HepG2 (cell line): ENCODE measurements around the gene WIZ. TPM values are rescaled to one million over a fixed set of nuclear protein-coding genes. Genes with fewer than 3 reads are reported as not detected.
A peak's percentile ranks its signal among the peaks of the same experiment; 100 is the strongest.

ENCODE experiments used
- ATAC-seq: fragments of 200-7000 bp; cut with Tn5 transposase; 3 replicates; pipeline ENCODE4 v1.9.1; 2020; ENCODE audit warnings: mild to moderate bottlenecking, moderate library complexity
- BruUV-seq: library from RNA; stranded (reverse); fragments of 400-500 nt; replicated peaks from 2 replicates; lab custom pipeline; 2021; lab: Mats Ljungman, UMichigan
- CTCF ChIA-PET: fragments of 300-600 bp; formaldehyde crosslinking; extraction: SDS; loops from one replicate; lab custom pipeline; 2021; ENCODE audit warnings: low total read pairs, inconsistent platforms, low intra/inter-chr PET ratio; lab: Yijun Ruan, JAX
- POLR2A ChIA-PET: fragments of 350-600 bp; sonication (Branson Sonifier 250); formaldehyde crosslinking; loops from one replicate; lab custom pipeline; 2020; ENCODE audit warnings: antibody characterized with exemption, inconsistent platforms; lab: Yijun Ruan, JAX
- DNase-seq: peaks from one replicate; pipeline ENCODE4 v3.0.0-alpha.2; 2015; ENCODE audit warnings: low spot score
- FAIRE-seq: peaks from 3 replicates; lab custom pipeline; 2011; peaks lifted over from hg19 to GRCh38; lab: Jason Lieb, UNC
- H2AFZ ChIP-seq: one replicate; pipeline ENCODE4 v1.6.1; 2011; ENCODE audit warnings: low read length, inconsistent platforms
- H3K27ac ChIP-seq: fragments of 300-600 bp; 3 replicates; pipeline ENCODE4 v1.8.0; 2011; ENCODE audit warnings: mixed run types, mild to moderate bottlenecking, mixed read lengths, low read length, inconsistent platforms; ENCODE audit not compliant: insufficient read depth; ENCODE audit errors: extremely low read length
- H3K27me3 ChIP-seq, 2 experiments: fragments of 200-600 bp in 1 of 2; 2 replicates in 1 of 2; 3 replicates in 1 of 2; pipeline versions ENCODE4 v1.6.0 to v1.8.0; 2011; ENCODE audit warnings: low read length in 2 of 2, mild to moderate bottlenecking in 2 of 2, moderate library complexity in 2 of 2, inconsistent platforms in 1 of 2; ENCODE audit not compliant: insufficient read depth in 2 of 2, control insufficient read depth in 1 of 2
- H3K36me3 ChIP-seq, 2 experiments: fragments of 200-600 bp in 1 of 2; replicated peaks in 1 of 2; 2 replicates in 1 of 2; 3 replicates in 1 of 2; pipeline versions ENCODE4 v1.5.1 to v1.8.0; 2011; ENCODE audit warnings: low read length in 2 of 2, inconsistent platforms in 1 of 2; ENCODE audit not compliant: insufficient read depth in 2 of 2, control insufficient read depth in 1 of 2
- H3K4me1 ChIP-seq: 2 replicates; pipeline ENCODE4 v1.5.1; 2012; ENCODE audit warnings: low read length, inconsistent platforms; ENCODE audit not compliant: insufficient read depth
- H3K4me2 ChIP-seq: 2 replicates; pipeline ENCODE4 v1.6.0; 2011; ENCODE audit warnings: low read depth, low read length, inconsistent platforms
- H3K4me3 ChIP-seq, 3 experiments: fragments of 200-600 bp in 1 of 3; sonication (generic), shearing (Covaris generic) in 1 of 3; replicated peaks in 1 of 3; 2 replicates each; pipeline ENCODE4 v1.5.1; 2011 to 2016; ENCODE audit warnings: low read length in 3 of 3, inconsistent platforms in 2 of 3, low read depth in 2 of 3, mild to moderate bottlenecking in 2 of 3, control low read depth in 1 of 3, mixed read lengths in 1 of 3; ENCODE audit not compliant: insufficient read depth in 1 of 3
- H3K79me2 ChIP-seq: one replicate; pipeline ENCODE4 v1.6.1; 2011; ENCODE audit warnings: low read length, inconsistent platforms; ENCODE audit not compliant: insufficient read depth
- H3K9ac ChIP-seq: 2 replicates; pipeline ENCODE4 v1.6.0; 2011; ENCODE audit warnings: mild to moderate bottlenecking, low read depth, low read length, inconsistent platforms; ENCODE audit not compliant: insufficient read depth
- H3K9me3 ChIP-seq: 2 replicates; pipeline ENCODE4 v1.5.1; 2012; ENCODE audit warnings: mild to moderate bottlenecking, low read length
- H4K20me1 ChIP-seq: 2 replicates; pipeline ENCODE4 v1.6.0; 2011; ENCODE audit warnings: inconsistent platforms, mild to moderate bottlenecking, low read length, moderate library complexity; ENCODE audit not compliant: insufficient read depth
- ATF6 ChIP-seq: sonication (generic); formaldehyde crosslinking; conservative IDR thresholded peaks from 2 replicates; pipeline ENCODE4 v1.4.0; 2020; ENCODE audit warnings: missing genetic modification reagents
- FOXA3 ChIP-seq: IDR thresholded peaks from 2 replicates; pipeline ENCODE4 v1.6.1; 2016; ENCODE audit warnings: missing genetic modification reagents, missing compliant biosample characterization
- FOXP1 ChIP-seq, 2 experiments: fragments of 450-650 bp in 1 of 2; IDR thresholded peaks; 2 replicates each; pipeline ENCODE4 v1.6.1; 2017 to 2018; ENCODE audit warnings: antibody characterized with exemption in 1 of 2
- HDAC2 ChIP-seq: sonication (generic); formaldehyde crosslinking; IDR thresholded peaks from 2 replicates; pipeline ENCODE4 v1.4.0; 2020; ENCODE audit warnings: missing genetic modification reagents
- HMGXB3 ChIP-seq: sonication (generic); formaldehyde crosslinking; IDR thresholded peaks from 2 replicates; pipeline ENCODE4 v1.4.0; 2020; ENCODE audit warnings: missing genetic modification reagents, borderline replicate concordance
- RBAK ChIP-seq: sonication (generic); formaldehyde crosslinking; IDR thresholded peaks from 2 replicates; pipeline ENCODE4 v1.5.1; 2020; ENCODE audit warnings: mild to moderate bottlenecking, missing genetic modification reagents
- SCMH1 ChIP-seq: sonication (generic); formaldehyde crosslinking; IDR thresholded peaks from 2 replicates; pipeline ENCODE4 v1.9.0; 2021; ENCODE audit warnings: missing genetic modification reagents, mild to moderate bottlenecking, borderline replicate concordance
- ZIK1 ChIP-seq: sonication (generic); formaldehyde crosslinking; IDR thresholded peaks from 2 replicates; pipeline ENCODE4 v1.5.0; 2020; ENCODE audit warnings: mild to moderate bottlenecking, low read depth, missing genetic modification reagents, borderline replicate concordance
- ZNF775 ChIP-seq: sonication (generic); formaldehyde crosslinking; IDR thresholded peaks from 2 replicates; pipeline ENCODE4 v1.4.0; 2020; ENCODE audit warnings: missing genetic modification reagents, mild to moderate bottlenecking, moderate library complexity, borderline replicate concordance
- ZNF780A ChIP-seq: sonication (generic); formaldehyde crosslinking; IDR thresholded peaks from 2 replicates; pipeline ENCODE4 v1.8.0; 2022; ENCODE audit warnings: mild to moderate bottlenecking, missing genetic modification reagents, moderate library complexity
- WGBS: methylation state at CpG from one replicate; pipeline ENCODE4 v1.1.6; 2017; ENCODE audit warnings: low lambda C conversion rate; 5-methylcytosine and 5-hydroxymethylcytosine counted together
- in situ Hi-C: cut with HindIII; loops from 2 replicates; pipeline ENCODE4 v1.10.0; 2017; ENCODE audit warnings: low pct_unique_long_range_greater_than_20kb; ENCODE audit not compliant: extremely low pct_ligation_motif_present
- intact Hi-C: fragments of 100-400 bp; cut with micrococcal nuclease; formaldehyde crosslinking; loops from one replicate; pipeline ENCODE4 v1.10.0; 2022; ENCODE audit not compliant: unreplicated experiment
- polyA plus RNA-seq, 8 experiments: library from polyadenylated mRNA; depleted of rRNA in 3 of 8; stranded (reverse) in 7 of 8; unstranded in 1 of 8; fragments of >200 nt; fragmentation: Illumina TruSeq in 4 of 8; extraction: Trizol in 4 of 8; gene quantifications; 2 replicates each; pipeline versions ENCODE4 v1.2.1 to v1.2.3, GENCODE V29; 2011 to 2016; ENCODE audit warnings: low read depth in 4 of 8, missing spikeins in 1 of 8, mixed read lengths in 1 of 8; ENCODE audit not compliant: insufficient read depth in 1 of 8
- total RNA-seq, 5 experiments: library from RNA; depleted of rRNA; stranded (reverse); fragments of >200 nt; fragmentation: Illumina TruSeq; extraction: Trizol; gene quantifications; 2 replicates each; pipeline ENCODE4 v1.2.3, GENCODE V29; 2016; ENCODE audit warnings: low read depth in 1 of 5

WIZ gene
- total and polyA plus RNA-seq, 2 of the 13 experiments (the other 11 are each of a cell fraction or from before 2014, with no cell fraction given): 4.7 to 4.8 TPM

- TF ChIP-seq HDAC2 (CRISPR knock-in tag) (no peak), ZNF775 (CRISPR knock-in tag) (no peak)
These were observed 32.1 kb downstream of the WIZ start (continued) for GRCh38 chr19:15417699-15418098.

GRCh38 chr19:15412832-15413231 lies 36.9 kb downstream of the WIZ start:
- in situ Hi-C loops: no loop called here
- BruUV-seq: no TSS peak
- no peak for FAIRE-seq

More at GRCh38 chr19:15412832-15413231, 36.9 kb downstream of the WIZ start:
- Histone ChIP-seq H3K9me3 (no peaks in the 10 kb centered on the region), H3K4me2 (peak overlapping the region; percentile 25; the same call in 1 of the 2 replicates), H3K9ac (peak overlapping the region; percentile 18; the same call in 1 of the 2 replicates), H2AFZ (no peak overlapping the region), H3K4me1 (peaks cover 73% of the 10 kb centered on the region), H3K27ac (peak overlapping the region; percentile 32), H3K36me3 (peaks cover 8 to 20% of the 10 kb centered on the region in 2 experiments), H3K79me2 (peaks cover 90% of the 10 kb centered on the region), H4K20me1 (peaks cover 43% of the 10 kb centered on the region), H3K27me3 (no peaks in the 10 kb centered on the region; a peak in 2 of 5 replicates)
- WGBS: 77% methylated on average over 4 of the region's 4 CpGs
- intact Hi-C loops: loop anchor here (5.0 kb wide), 1 partner anchor 36 kb away; the partner anchor contains the start of gene AKAP8
- POLR2A ChIA-PET: interaction anchor here (0.6 to 1.9 kb wide), 2 partner anchors 34 to 1331 kb away, joined by 3 to 10 read pairs; partner anchors contain the start of gene AKAP8
- no peak for ATAC-seq
- CTCF ChIA-PET: no interaction called here
- no peak for DNase-seq
- TF ChIP-seq RBAK: no peak
- no peak for TF ChIP-seq ATF6 (CRISPR knock-in tag)
- TF ChIP-seq FOXP1 (IDR thresholded peaks at IDR 0.05): no peak
- peak; percentile 28; the same call in 1 of the 2 replicates for TF ChIP-seq FOXP1 (CRISPR knock-in tag; IDR thresholded peaks at IDR 0.05)
- TF ChIP-seq SCMH1 (CRISPR knock-in tag): no peak
- TF ChIP-seq HMGXB3 (CRISPR knock-in tag): no peak
- TF ChIP-seq ZNF780A (CRISPR knock-in tag): no peak
- TF ChIP-seq ZIK1 (CRISPR knock-in tag): no peak
- peak; percentile 20; the same call in 1 of the 2 replicates for TF ChIP-seq FOXA3 (CRISPR knock-in tag)
- TF ChIP-seq, all 625 proteins: peak for 2
- no peak overlapping the region for H3K4me3 ChIP-seq
